ENCODE results near the gene PPP4R3A. TPM values are rescaled to one million over a fixed set of nuclear protein-coding genes. Genes with fewer than 3 reads are reported as not detected.

The PPP4R3A gene
- total RNA-seq = 24.5 and 29.5 TPM in 2 replicates

DNA sequence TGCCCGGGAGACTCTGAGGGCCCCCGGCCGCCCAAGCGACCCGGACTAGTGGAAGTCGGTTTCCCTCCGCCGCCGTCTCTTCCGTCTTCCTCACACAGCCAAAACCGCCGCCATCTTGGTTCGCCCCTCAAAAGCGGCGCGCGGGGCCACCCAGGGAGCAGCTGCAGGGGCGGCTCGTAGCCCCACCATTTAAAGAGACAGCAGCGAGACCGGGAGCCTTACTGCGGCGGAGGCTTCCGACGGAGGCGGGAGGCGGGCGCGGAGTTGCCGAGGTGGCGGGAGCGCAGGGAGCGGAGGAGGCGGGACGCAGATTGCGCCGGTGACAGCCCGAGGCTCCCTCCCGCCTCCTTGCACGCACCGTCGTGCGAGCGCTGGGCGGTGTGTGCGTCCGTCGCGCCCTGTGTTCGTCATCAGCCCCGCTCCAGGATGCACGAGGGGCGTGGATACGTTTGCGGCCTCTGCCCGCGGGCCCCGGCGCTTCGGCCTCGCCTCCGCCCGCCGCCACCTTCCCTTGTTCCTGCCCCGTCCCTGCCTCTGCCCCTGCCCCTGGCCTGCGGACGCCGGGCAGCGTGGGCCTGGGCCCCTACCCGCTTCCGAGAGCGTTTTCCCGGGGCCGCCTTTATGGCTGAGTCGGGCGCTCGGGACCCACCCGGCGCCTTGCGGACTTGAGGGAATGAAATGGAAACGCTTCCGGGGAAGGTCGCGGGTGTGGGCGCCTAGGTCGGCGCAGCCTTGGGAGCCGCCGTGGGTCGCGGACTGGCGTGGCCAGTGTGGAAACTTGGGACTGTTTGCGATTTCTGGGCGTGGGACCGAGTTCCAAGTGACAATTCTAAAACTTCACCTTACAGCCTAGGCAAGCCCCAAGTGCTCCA, at the start of gene PPP4R3A:
Gene PPP4R3A (minus strand): TSS at position 140 of the 872 bp plus-strand sequence. CDS start 663 bp downstream, outside the sequence.

DNA sequence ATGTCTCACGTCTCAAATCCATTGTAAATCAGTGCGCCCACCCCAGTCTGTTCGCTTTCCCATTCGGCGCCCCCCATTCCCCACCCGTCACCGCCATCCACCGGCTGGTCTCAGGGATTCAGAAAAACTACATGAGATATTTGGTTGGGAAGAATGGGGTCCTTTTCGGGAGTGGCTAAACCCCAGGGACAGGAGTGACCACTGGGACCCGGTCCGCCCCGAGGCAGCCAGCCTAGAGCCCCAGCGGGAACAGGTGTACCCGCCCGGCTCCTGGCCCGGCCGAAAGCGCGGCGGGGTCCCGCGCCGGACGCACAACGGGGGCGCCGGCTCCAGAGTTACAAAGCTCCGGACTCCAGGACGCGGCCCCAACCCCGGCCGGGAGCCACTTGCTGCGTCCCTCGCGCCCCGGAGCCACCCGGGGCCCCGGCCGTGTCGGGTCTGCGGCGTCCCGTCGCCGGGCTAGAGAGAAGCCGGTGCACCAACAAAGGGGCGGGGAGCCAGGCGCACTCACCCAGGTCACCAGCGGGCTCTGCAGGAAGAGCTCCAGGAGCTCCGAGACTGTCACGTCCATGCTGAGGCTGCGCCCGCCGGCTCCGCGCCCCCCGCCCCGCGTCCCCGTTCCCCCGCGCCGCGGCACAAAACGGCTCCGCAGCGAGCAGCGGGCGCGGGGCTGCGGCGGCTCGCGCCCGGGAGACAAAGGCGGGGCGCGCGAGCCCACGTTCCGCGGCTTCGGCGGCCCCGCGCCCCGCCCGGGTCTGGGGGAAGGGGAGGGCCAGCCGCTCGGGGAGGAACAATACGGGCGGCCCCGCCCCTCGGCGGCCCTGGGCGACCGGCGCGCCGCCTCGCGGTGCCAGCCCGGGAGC, 92.8 kb downstream of the PPP4R3A start, which contains the start of gene CCDC88C:
Gene CCDC88C (minus strand): TSS at position 701 of the 863 bp plus-strand sequence. CDS start 130 bp downstream, at position 571.

Other genes with a start within 250 kb of the PPP4R3A start
- gene CCDC88C, start 92.5 kb downstream of the PPP4R3A start, total RNA-seq = 0.70 and 0.85 TPM in 2 replicates
- not detected in 2 replicates for gene CATSPERB, start 221.8 kb upstream of the PPP4R3A start, total RNA-seq